Activated CD4-positive, alpha-beta T cell treated with anti-CD3 and anti-CD28 coated beads, Interleukin-2, amount 50 U/mL, for 24 hours (primary cell): ENCODE measurements around the gene ANKRD10.
A peak's percentile ranks its signal among the peaks of the same experiment; 100 is the strongest.
"Not testable (repeated sequence)": the region's sequence is repeated elsewhere in the genome, so short reads cannot be mapped to it uniquely, and the experiment has no call there.

Experiments
- DNase-seq, 2 donors: peaks; one replicate each; pipeline ENCODE4 v3.0.0-alpha.2; 2020; ENCODE audit warnings: low read depth in 1 of 2, low spot score in 1 of 2

Gene ANKRD10

GRCh38 chr13:110915057-110915873, at the start of gene ANKRD10:
TSS of gene ANKRD10 (minus strand) at chr13:110915069. CDS start at chr13:110914934, 135 bp downstream.
- DNase-seq = peak; percentile 90

- DNase-seq = no peak
These were observed 49.6 kb upstream of the ANKRD10 start for GRCh38 chr13:110964229-110965037.

GRCh38 chr13:110963554-110963970, 48.7 kb upstream of the ANKRD10 start:
- no peak for DNase-seq

- no peak for DNase-seq
These were observed 47.1 kb upstream of the ANKRD10 start for GRCh38 chr13:110961959-110962358.

- no peak for DNase-seq
These were observed 45.3 kb upstream of the ANKRD10 start for GRCh38 chr13:110960204-110960603.

GRCh38 chr13:110957931-110958330, 43.1 kb upstream of the ANKRD10 start:
- DNase-seq = no peak

- no peak for DNase-seq
These were observed 42.5 kb upstream of the ANKRD10 start for GRCh38 chr13:110957181-110957884.

- DNase-seq = not testable (repeated sequence)
These were observed 41.3 kb upstream of the ANKRD10 start for GRCh38 chr13:110956216-110956615.

GRCh38 chr13:110955608-110956007, 40.7 kb upstream of the ANKRD10 start:
- not testable (repeated sequence) for DNase-seq

GRCh38 chr13:110955072-110955503, 40.2 kb upstream of the ANKRD10 start:
- peak in 1 of 2 donors; percentile 48 for DNase-seq

- DNase-seq = not testable (repeated sequence)
These were observed 39.7 kb upstream of the ANKRD10 start for GRCh38 chr13:110954533-110954920.

- DNase-seq = no peak
These were observed 39.1 kb upstream of the ANKRD10 start for GRCh38 chr13:110953833-110954532.

GRCh38 chr13:110953416-110953815, 38.5 kb upstream of the ANKRD10 start:
- DNase-seq = no peak

- not testable (repeated sequence) for DNase-seq
These were observed 37.3 kb upstream of the ANKRD10 start for GRCh38 chr13:110952135-110952534.

- no peak for DNase-seq
These were observed 36.1 kb upstream of the ANKRD10 start for GRCh38 chr13:110950819-110951570.

- no peak for DNase-seq
These were observed 35.5 kb upstream of the ANKRD10 start for GRCh38 chr13:110950356-110950755.

- no peak for DNase-seq
These were observed 34.8 kb upstream of the ANKRD10 start for GRCh38 chr13:110949628-110950027.

- DNase-seq = no peak
These were observed 34.2 kb upstream of the ANKRD10 start for GRCh38 chr13:110949116-110949515.

- DNase-seq = not testable (repeated sequence)
These were observed 32.5 kb upstream of the ANKRD10 start for GRCh38 chr13:110947338-110947737.
